ENCODE results near the gene COQ8A. TPM values are rescaled to one million over a fixed set of nuclear protein-coding genes. Genes with fewer than 3 reads are reported as not detected.

Gene COQ8A
- total RNA-seq, 2 experiments from 2014 or later, result 55.0 to 56.0 TPM

DNA sequence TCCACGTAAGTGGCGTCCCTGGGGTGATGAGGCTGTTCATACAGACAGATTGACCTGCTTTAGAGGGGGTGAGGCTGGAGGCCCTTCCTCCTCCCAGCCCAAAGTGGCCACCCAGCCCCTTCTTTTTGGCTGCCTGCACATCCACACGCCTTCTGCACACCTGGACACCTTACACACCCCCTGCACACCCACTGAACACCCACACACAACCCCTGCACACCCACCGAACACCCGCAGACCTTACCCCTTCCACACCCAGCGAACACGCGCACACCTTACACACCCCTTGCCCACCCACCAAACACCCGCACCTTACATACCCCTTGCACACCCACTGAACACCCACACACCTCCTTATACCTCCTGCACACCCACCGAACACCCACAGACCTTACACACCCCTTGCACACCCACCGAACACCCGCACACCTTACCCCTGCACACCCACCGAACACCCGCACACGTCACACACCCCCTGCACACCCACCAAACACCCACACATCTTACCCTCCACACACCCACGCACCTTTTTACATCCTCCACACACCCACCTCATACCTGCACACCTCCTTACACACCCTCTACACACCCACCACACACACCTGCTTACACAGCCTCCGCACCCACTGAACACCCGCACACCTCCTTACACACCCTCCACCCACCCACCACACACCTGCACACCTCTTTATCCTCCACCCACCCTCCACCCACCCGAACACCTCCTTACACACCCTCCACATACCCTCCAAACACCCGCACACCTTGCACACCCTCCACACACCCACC is 37.7 kb downstream of the COQ8A start:
- DNase-seq (no peak), ATAC-seq (ENCODE audit: poor library complexity) (no peak)
- Mint-ChIP-seq H3K27me3 (no peaks in the 10 kb centered on the region), H3K9me3 (no peaks in the 10 kb centered on the region), H3K4me3 (no peak overlapping the region), H3K27ac (no peak overlapping the region), H3K4me1 (ENCODE audit: low read depth) (no peaks in the 10 kb centered on the region), H3K36me3 (ENCODE audit: low read depth) (peaks cover 23% of the 10 kb centered on the region)
- Histone ChIP-seq H3K36me3 (ENCODE audit: insufficient read depth, low read length) (peaks cover 27% of the 10 kb centered on the region), H3K9me3 (ENCODE audit: control insufficient read depth in 1 of 2, insufficient read depth in 1 of 2, low read length in 2 of 2) (no peaks in the 10 kb centered on the region), H3K4me3 (ENCODE audit: low read length) (no peak overlapping the region), H3K4me1 (ENCODE audit: insufficient read depth, low read length) (no peaks in the 10 kb centered on the region), H3K27ac (ENCODE audit: low read depth in 1 of 2, low read length in 2 of 2) (no peak overlapping the region), H3K27me3 (ENCODE audit: control insufficient read depth in 1 of 2, insufficient read depth in 2 of 2, low read length in 2 of 2) (no peaks in the 10 kb centered on the region)
- POLR2A ChIA-PET, result no interaction called here
- TF ChIP-seq, protein P1, sequence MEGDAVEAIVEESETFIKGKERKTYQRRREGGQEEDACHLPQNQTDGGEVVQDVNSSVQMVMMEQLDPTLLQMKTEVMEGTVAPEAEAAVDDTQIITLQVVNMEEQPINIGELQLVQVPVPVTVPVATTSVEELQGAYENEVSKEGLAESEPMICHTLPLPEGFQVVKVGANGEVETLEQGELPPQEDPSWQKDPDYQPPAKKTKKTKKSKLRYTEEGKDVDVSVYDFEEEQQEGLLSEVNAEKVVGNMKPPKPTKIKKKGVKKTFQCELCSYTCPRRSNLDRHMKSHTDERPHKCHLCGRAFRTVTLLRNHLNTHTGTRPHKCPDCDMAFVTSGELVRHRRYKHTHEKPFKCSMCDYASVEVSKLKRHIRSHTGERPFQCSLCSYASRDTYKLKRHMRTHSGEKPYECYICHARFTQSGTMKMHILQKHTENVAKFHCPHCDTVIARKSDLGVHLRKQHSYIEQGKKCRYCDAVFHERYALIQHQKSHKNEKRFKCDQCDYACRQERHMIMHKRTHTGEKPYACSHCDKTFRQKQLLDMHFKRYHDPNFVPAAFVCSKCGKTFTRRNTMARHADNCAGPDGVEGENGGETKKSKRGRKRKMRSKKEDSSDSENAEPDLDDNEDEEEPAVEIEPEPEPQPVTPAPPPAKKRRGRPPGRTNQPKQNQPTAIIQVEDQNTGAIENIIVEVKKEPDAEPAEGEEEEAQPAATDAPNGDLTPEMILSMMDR (IDR thresholded peaks at IDR 0.05), result no peak
- intact Hi-C loops (cut with DNase I, micrococcal nuclease), result no loop called here
- CTCF ChIA-PET, result no interaction called here

DNA sequence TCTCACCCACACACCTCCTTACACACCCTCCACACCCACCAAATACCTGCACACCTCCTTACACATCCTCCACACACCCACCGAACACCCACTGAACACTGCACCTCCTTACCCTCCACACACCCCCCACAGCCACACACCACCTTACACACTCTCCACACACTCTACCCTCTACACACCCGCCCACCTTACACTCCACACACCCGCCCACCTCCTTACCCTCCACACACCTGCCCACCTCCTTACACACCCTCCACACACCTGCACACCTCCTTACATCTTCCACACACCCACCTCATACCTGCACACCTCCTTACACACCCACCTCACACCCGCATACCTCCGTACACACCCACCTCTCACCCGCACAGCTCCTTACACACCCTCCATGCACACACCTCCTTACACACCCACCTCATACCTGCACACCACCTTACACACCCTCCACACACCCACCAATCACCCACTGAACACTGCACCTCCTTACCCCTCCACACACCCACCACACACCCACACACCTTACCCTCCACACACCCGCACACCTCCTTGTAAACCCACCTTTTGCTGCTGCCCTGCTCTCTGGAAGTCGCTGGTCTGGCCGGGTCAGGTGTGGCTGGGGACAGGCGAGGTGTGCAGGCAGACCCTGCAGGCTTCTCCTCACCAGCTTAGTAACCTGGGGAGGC is 38.5 kb downstream of the COQ8A start:
- Mint-ChIP-seq H3K9me3 (no peaks in the 10 kb centered on the region), H3K36me3 (ENCODE audit: low read depth) (peaks cover 23% of the 10 kb centered on the region), H3K27me3 (no peaks in the 10 kb centered on the region), H3K4me1 (ENCODE audit: low read depth) (no peaks in the 10 kb centered on the region), H3K4me3 (no peak overlapping the region), H3K27ac (no peak overlapping the region)
- intact Hi-C loops (cut with DNase I, micrococcal nuclease), result no loop called here
- ChIA-PET POLR2A (no interaction called here), CTCF (no interaction called here)
- Histone ChIP-seq H3K36me3 (ENCODE audit: insufficient read depth, low read length) (peaks cover 34% of the 10 kb centered on the region), H3K4me3 (ENCODE audit: low read length) (no peak overlapping the region), H3K4me1 (ENCODE audit: insufficient read depth, low read length) (no peaks in the 10 kb centered on the region), H3K27me3 (ENCODE audit: control insufficient read depth in 1 of 2, insufficient read depth in 2 of 2, low read length in 2 of 2) (no peaks in the 10 kb centered on the region), H3K9me3 (ENCODE audit: control insufficient read depth in 1 of 2, insufficient read depth in 1 of 2, low read length in 2 of 2) (no peaks in the 10 kb centered on the region), H3K27ac (ENCODE audit: low read depth in 1 of 2, low read length in 2 of 2) (no peak overlapping the region)
- TF ChIP-seq, protein P1 (IDR thresholded peaks at IDR 0.05), result no peak
- ATAC-seq (ENCODE audit: poor library complexity), result no peak
- DNase-seq, result no peak

DNA sequence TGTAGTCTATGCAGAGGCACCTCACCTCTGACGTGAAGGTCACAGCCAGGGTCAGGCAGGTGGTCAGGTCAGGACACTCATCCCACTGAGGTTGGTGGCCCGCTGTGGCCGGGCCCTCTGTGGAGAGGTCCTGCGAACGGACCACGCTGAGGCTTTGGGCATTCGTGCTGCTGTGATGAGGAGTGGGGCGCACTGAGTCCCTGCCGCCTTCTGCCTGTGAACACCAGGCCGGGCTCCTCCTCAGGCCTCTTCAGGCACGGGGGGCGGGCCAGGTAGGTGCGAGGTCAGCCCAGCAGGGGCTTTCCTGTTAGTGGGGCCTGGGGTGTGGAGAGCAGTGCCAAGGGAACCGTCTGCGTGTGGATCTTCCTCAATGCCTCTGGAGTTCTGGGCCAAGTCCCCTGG is 39.0 kb downstream of the COQ8A start:
- no peaks in the 10 kb centered on the region for H3K4me1 Mint-ChIP-seq (ENCODE audit: low read depth)
- TF ChIP-seq, protein P1 (IDR thresholded peaks at IDR 0.05), result no peak
- no peaks in the 10 kb centered on the region for H3K27me3 Mint-ChIP-seq
- H3K4me3 Mint-ChIP-seq, result no peak overlapping the region
- H3K36me3 ChIP-seq (ENCODE audit: insufficient read depth, low read length), result peaks cover 37% of the 10 kb centered on the region
- ATAC-seq (ENCODE audit: poor library complexity), result no peak
- no peak overlapping the region for H3K27ac Mint-ChIP-seq
- intact Hi-C loops (cut with DNase I, micrococcal nuclease), result no loop called here
- H3K4me3 ChIP-seq (ENCODE audit: low read length), result no peak overlapping the region
- CTCF ChIA-PET, result no interaction called here
- no peaks in the 10 kb centered on the region for H3K9me3 ChIP-seq (ENCODE audit: control insufficient read depth in 1 of 2, insufficient read depth in 1 of 2, low read length in 2 of 2)
- no peaks in the 10 kb centered on the region for H3K9me3 Mint-ChIP-seq
- POLR2A ChIA-PET, result no interaction called here
- H3K4me1 ChIP-seq (ENCODE audit: insufficient read depth, low read length), result no peaks in the 10 kb centered on the region
- H3K27me3 ChIP-seq (ENCODE audit: control insufficient read depth in 1 of 2, insufficient read depth in 2 of 2, low read length in 2 of 2), result no peaks in the 10 kb centered on the region
- H3K36me3 Mint-ChIP-seq (ENCODE audit: low read depth), result peaks cover 26% of the 10 kb centered on the region
- peak in 1 of 14 experiments; percentile 13 for DNase-seq
- no peak overlapping the region for H3K27ac ChIP-seq (ENCODE audit: low read depth in 1 of 2, low read length in 2 of 2)

Measured in CD4-positive, alpha-beta T cell (primary cell).